Fibroblast of lung (primary cell): Measurements from ENCODE around the gene MYLK. TPM values are rescaled to one million over a fixed set of nuclear protein-coding genes. Genes with fewer than 3 reads are reported as not detected.

ENCODE experiments used
- DNase-seq, 2 donors: peaks; one replicate each; pipeline versions ENCODE4 v3.0.0 to v3.0.0-alpha.2; 2010; ENCODE audit warnings: low read depth in 2 of 2
- H2AFZ ChIP-seq: 2 replicates; pipeline ENCODE4 v1.5.1; 2012; ENCODE audit warnings: low read length, control low read depth, inconsistent platforms
- H3K27ac ChIP-seq: 2 replicates; pipeline ENCODE4 v1.5.1; 2011; ENCODE audit warnings: low read length, control low read depth; ENCODE audit not compliant: insufficient read depth
- H3K27me3 ChIP-seq: 2 replicates; pipeline ENCODE4 v1.5.1; 2011; ENCODE audit warnings: mild to moderate bottlenecking, low read length; ENCODE audit not compliant: control insufficient read depth, insufficient read depth
- H3K36me3 ChIP-seq: 2 replicates; pipeline ENCODE4 v1.5.1; 2011; ENCODE audit warnings: low read length; ENCODE audit not compliant: control insufficient read depth, insufficient read depth
- H3K4me1 ChIP-seq: 2 replicates; pipeline ENCODE4 v1.5.1; 2011; ENCODE audit warnings: low read length; ENCODE audit not compliant: control insufficient read depth, insufficient read depth; ENCODE audit errors: extremely low read depth
- H3K4me2 ChIP-seq: 2 replicates; pipeline ENCODE4 v1.5.1; 2011; ENCODE audit warnings: low read length, control low read depth; ENCODE audit not compliant: insufficient read depth; ENCODE audit errors: extremely low read depth
- H3K4me3 ChIP-seq, 4 experiments: fragments of 200-600 bp in 1 of 4; sonication (generic) in 1 of 4; replicated peaks in 1 of 4; 2 replicates each; pipeline ENCODE4 v1.5.1; 2011 to 2016; ENCODE audit warnings: low read length in 4 of 4, low read depth in 3 of 4, mild to moderate bottlenecking in 3 of 4, control low read depth in 2 of 4, inconsistent platforms in 1 of 4, mixed read lengths in 1 of 4; ENCODE audit not compliant: insufficient read depth in 1 of 4; ENCODE audit errors: control extremely low read depth in 1 of 4
- H3K79me2 ChIP-seq: 2 replicates; pipeline ENCODE4 v1.5.1; 2012; ENCODE audit warnings: mild to moderate bottlenecking, low read length, inconsistent platforms; ENCODE audit not compliant: control insufficient read depth, insufficient read depth
- H3K9ac ChIP-seq: 2 replicates; pipeline ENCODE4 v1.5.1; 2011; ENCODE audit warnings: mild to moderate bottlenecking, low read length, control low read depth; ENCODE audit not compliant: insufficient read depth
- H3K9me3 ChIP-seq: 2 replicates; pipeline ENCODE4 v1.5.1; 2012; ENCODE audit warnings: low read depth, low read length; ENCODE audit not compliant: control insufficient read depth, insufficient read depth
- H4K20me1 ChIP-seq: 2 replicates; pipeline ENCODE4 v1.5.1; 2011; ENCODE audit warnings: low read length; ENCODE audit not compliant: control insufficient read depth, insufficient read depth; ENCODE audit errors: extremely low read depth
- EZH2 ChIP-seq: IDR thresholded peaks from 2 replicates; pipeline ENCODE4 v1.5.1; 2012; ENCODE audit warnings: low read length, control low read depth, mild to moderate bottlenecking; ENCODE audit errors: missing control alignments
- polyA plus RNA-seq, 2 donors: library from polyadenylated mRNA; depleted of rRNA in 1 of 2; stranded (reverse) in 1 of 2; unstranded in 1 of 2; fragments of >200 nt; gene quantifications; 2 replicates each; pipeline ENCODE4 v1.2.1, GENCODE V29; 2011 to 2012; ENCODE audit warnings: missing spikeins in 1 of 2
- total RNA-seq: library from RNA; depleted of rRNA; stranded (reverse); fragments of >200 nt; gene quantifications from 2 replicates; pipeline ENCODE4 v1.2.1, GENCODE V29; 2014
- TF ChIP-seq, protein P1 (sequence below), 2 donors: IDR thresholded peaks in 1 of 2; conservative IDR thresholded peaks in 1 of 2; 1 replicate in 1 of 2; 2 replicates in 1 of 2; pipeline ENCODE4 v1.5.1; 2011 to 2012; ENCODE audit warnings: low read length in 2 of 2, control low read depth in 1 of 2, inconsistent platforms in 1 of 2, low read depth in 1 of 2, mild to moderate bottlenecking in 1 of 2

MYLK gene
- total and polyA plus RNA-seq, 2 donors (not counting 1 experiment from before 2014, with no cell fraction given) = 918 to 941 TPM

GRCh38 chr3:123805504-123805903 is 78.6 kb downstream of the MYLK start:
- no peak overlapping the region for H2AFZ ChIP-seq
- no peaks in the 10 kb centered on the region for H4K20me1 ChIP-seq
- H3K27me3 ChIP-seq = no peaks in the 10 kb centered on the region
- H3K4me3 ChIP-seq = no peak overlapping the region
- H3K9ac ChIP-seq = no peak overlapping the region
- H3K27ac ChIP-seq = no peak overlapping the region
- no peaks in the 10 kb centered on the region for H3K4me1 ChIP-seq
- peaks cover 11% of the 10 kb centered on the region for H3K36me3 ChIP-seq
- peaks cover 2% of the 10 kb centered on the region for H3K79me2 ChIP-seq
- TF ChIP-seq EZH2 = no peak
- TF ChIP-seq, protein P1, sequence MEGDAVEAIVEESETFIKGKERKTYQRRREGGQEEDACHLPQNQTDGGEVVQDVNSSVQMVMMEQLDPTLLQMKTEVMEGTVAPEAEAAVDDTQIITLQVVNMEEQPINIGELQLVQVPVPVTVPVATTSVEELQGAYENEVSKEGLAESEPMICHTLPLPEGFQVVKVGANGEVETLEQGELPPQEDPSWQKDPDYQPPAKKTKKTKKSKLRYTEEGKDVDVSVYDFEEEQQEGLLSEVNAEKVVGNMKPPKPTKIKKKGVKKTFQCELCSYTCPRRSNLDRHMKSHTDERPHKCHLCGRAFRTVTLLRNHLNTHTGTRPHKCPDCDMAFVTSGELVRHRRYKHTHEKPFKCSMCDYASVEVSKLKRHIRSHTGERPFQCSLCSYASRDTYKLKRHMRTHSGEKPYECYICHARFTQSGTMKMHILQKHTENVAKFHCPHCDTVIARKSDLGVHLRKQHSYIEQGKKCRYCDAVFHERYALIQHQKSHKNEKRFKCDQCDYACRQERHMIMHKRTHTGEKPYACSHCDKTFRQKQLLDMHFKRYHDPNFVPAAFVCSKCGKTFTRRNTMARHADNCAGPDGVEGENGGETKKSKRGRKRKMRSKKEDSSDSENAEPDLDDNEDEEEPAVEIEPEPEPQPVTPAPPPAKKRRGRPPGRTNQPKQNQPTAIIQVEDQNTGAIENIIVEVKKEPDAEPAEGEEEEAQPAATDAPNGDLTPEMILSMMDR (conservative IDR thresholded peaks at IDR 0.05 in 1 of 2, IDR thresholded peaks at IDR 0.05 in 1 of 2; ENCODE audit: low read depth in 1 of 2, low read length in 2 of 2) = no peak
- DNase-seq = no peak
- H3K4me2 ChIP-seq = no peak overlapping the region
- no peaks in the 10 kb centered on the region for H3K9me3 ChIP-seq

GRCh38 chr3:123805101-123805500 is 79.0 kb downstream of the MYLK start:
- no peak overlapping the region for H2AFZ ChIP-seq
- H3K36me3 ChIP-seq = peaks cover 8% of the 10 kb centered on the region
- no peak for DNase-seq
- no peak overlapping the region for H3K9ac ChIP-seq
- H3K27me3 ChIP-seq = no peaks in the 10 kb centered on the region
- TF ChIP-seq, protein P1 (conservative IDR thresholded peaks at IDR 0.05 in 1 of 2, IDR thresholded peaks at IDR 0.05 in 1 of 2; ENCODE audit: low read depth in 1 of 2, low read length in 2 of 2) = no peak
- TF ChIP-seq EZH2 = no peak
- H3K4me1 ChIP-seq = no peaks in the 10 kb centered on the region
- peaks cover 2% of the 10 kb centered on the region for H3K79me2 ChIP-seq
- H3K9me3 ChIP-seq = no peaks in the 10 kb centered on the region
- H3K4me3 ChIP-seq = no peak overlapping the region
- H3K4me2 ChIP-seq = no peak overlapping the region
- no peak overlapping the region for H3K27ac ChIP-seq
- no peaks in the 10 kb centered on the region for H4K20me1 ChIP-seq

DNA sequence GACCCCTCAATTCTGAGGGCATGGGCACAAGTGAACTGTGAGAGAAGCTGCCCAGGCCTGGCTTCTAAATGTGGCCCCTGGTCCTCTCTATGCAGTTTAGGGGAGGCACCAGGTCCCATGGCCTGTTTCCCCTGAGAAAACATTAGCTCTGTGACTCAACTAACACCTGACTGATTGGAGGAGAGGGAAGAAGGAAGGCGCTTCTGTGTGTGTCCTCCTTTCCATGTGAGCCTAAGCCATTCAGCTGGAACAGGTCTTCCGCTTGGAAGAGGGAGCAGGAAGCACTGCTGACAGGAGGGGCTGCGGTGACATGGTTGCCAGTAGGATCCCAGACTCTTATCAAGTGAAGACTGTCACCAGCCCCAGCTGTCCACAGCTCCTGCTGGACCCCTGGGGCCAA is 79.5 kb downstream of the MYLK start:
- H3K27me3 ChIP-seq = no peaks in the 10 kb centered on the region
- no peak overlapping the region for H3K9ac ChIP-seq
- DNase-seq = no peak
- H3K27ac ChIP-seq = no peak overlapping the region
- peaks cover 2% of the 10 kb centered on the region for H3K79me2 ChIP-seq
- H4K20me1 ChIP-seq = no peaks in the 10 kb centered on the region
- H3K4me2 ChIP-seq = no peak overlapping the region
- H3K36me3 ChIP-seq = peaks cover 6% of the 10 kb centered on the region
- no peak for TF ChIP-seq EZH2
- TF ChIP-seq, protein P1 (conservative IDR thresholded peaks at IDR 0.05 in 1 of 2, IDR thresholded peaks at IDR 0.05 in 1 of 2; ENCODE audit: low read depth in 1 of 2, low read length in 2 of 2) = no peak
- no peak overlapping the region for H2AFZ ChIP-seq
- H3K9me3 ChIP-seq = no peaks in the 10 kb centered on the region
- H3K4me3 ChIP-seq = no peak overlapping the region
- H3K4me1 ChIP-seq = no peaks in the 10 kb centered on the region
